Spleen (tissue), 11 donors: ENCODE results near the gene SMYD2. TPM values are rescaled to one million over a fixed set of nuclear protein-coding genes. Genes with fewer than 3 reads are reported as not detected.

ENCODE experiments used
- DNase-seq: peaks from one replicate; pipeline ENCODE4 v3.0.0-alpha.2; 2020
- H3K27ac ChIP-seq, 8 donors: fragments of 200-600 bp; sonication (generic) in 7 of 8; 1 replicate in 4 of 8; 2 replicates in 4 of 8; pipeline versions ENCODE4 v1.5.0 to v1.8.0; 2016 to 2021; ENCODE audit warnings: inconsistent platforms in 4 of 8, mild to moderate bottlenecking in 4 of 8, moderate library complexity in 1 of 8
- H3K27me3 ChIP-seq, 7 donors: fragments of 200-600 bp; sonication (generic) in 6 of 7; replicated peaks in 1 of 7; 1 replicate in 4 of 7; 2 replicates in 3 of 7; pipeline versions ENCODE4 v1.5.0 to v1.8.0; 2016 to 2021; ENCODE audit warnings: inconsistent platforms in 3 of 7, mild to moderate bottlenecking in 1 of 7
- H3K36me3 ChIP-seq, 6 donors: fragments of 200-600 bp; sonication (generic) in 5 of 6; 1 replicate in 4 of 6; 2 replicates in 2 of 6; pipeline versions ENCODE4 v1.5.0 to v1.8.0; 2016 to 2021; ENCODE audit warnings: inconsistent platforms in 2 of 6
- H3K4me1 ChIP-seq, 6 donors: fragments of 200-600 bp; sonication (generic) in 5 of 6; 1 replicate in 3 of 6; 2 replicates in 3 of 6; pipeline versions ENCODE4 v1.5.0 to v1.8.0; 2016 to 2021; ENCODE audit warnings: inconsistent platforms in 3 of 6
- H3K4me3 ChIP-seq, 8 donors: fragments of 200-600 bp; sonication (generic) in 7 of 8; 1 replicate in 4 of 8; 2 replicates in 4 of 8; pipeline versions ENCODE4 v1.5.0 to v1.8.0; 2016 to 2021; ENCODE audit warnings: inconsistent platforms in 4 of 8, mild to moderate bottlenecking in 4 of 8, moderate library complexity in 2 of 8
- H3K9me3 ChIP-seq, 8 donors: fragments of 200-600 bp; sonication (generic) in 7 of 8; 1 replicate in 4 of 8; 2 replicates in 4 of 8; pipeline versions ENCODE4 v1.5.0 to v1.8.0; 2016 to 2021; ENCODE audit warnings: inconsistent platforms in 4 of 8
- CTCF ChIP-seq, 11 experiments: fragments of 200-600 bp in 7 of 11; fragments of 450-650 bp in 4 of 11; sonication (generic) in 4 of 11; IDR thresholded peaks in 8 of 11; conservative IDR thresholded peaks in 3 of 11; 1 replicate in 7 of 11; 2 replicates in 4 of 11; pipeline versions ENCODE4 v1.4.0 to v1.8.0; 2016 to 2021; ENCODE audit warnings: antibody characterized with exemption in 11 of 11, inconsistent platforms in 4 of 11, mild to moderate bottlenecking in 1 of 11
- POLR2A ChIP-seq, 3 donors: fragments of 450-650 bp; IDR thresholded peaks; one replicate each; pipeline ENCODE4 v1.5.1; 2017; ENCODE audit warnings: antibody characterized with exemption in 3 of 3, mild to moderate bottlenecking in 1 of 3
- POLR2AphosphoS5 ChIP-seq, 3 donors: sonication (generic); formaldehyde crosslinking; IDR thresholded peaks; one replicate each; pipeline ENCODE4 v1.5.1; 2017; ENCODE audit warnings: antibody characterized with exemption in 3 of 3
- WGBS, 5 donors: extraction: QIAGEN DNeasy Blood & Tissue Kit in 3 of 5; methylation state at CpG; one replicate each; pipeline versions ENCODE4 v1.1.5 to v1.1.7; 2013 to 2018; 5-methylcytosine and 5-hydroxymethylcytosine counted together
- intact Hi-C: fragments of 100-400 bp; cut with DNase I; formaldehyde crosslinking; loops from one replicate; pipeline ENCODE4 v1.15.0; 2023; ENCODE audit warnings: low total_unique reads
- polyA plus RNA-seq, 3 donors: library from polyadenylated mRNA; stranded (reverse); fragments of 200-250 nt; gene quantifications; one replicate each; pipeline ENCODE4 v1.2.1, GENCODE V29; 2013
- total RNA-seq, 7 donors: library from RNA; depleted of rRNA in 3 of 7; stranded (reverse); fragments of >200 nt in 3 of 7; fragmentation: NEBNext Ultra II Directional in 4 of 7; extraction: Animal tissue kit (Norgen Biotek cat#: 25700) in 4 of 7; gene quantifications; one replicate each; pipeline versions ENCODE4 v1.1.0 to v1.2.1, GENCODE V29; 2016 to 2021
- donor health status: healthy with polysubstance abuse.
- donor health status: DM: no; HTN: no; CAD: no; lungs with moderate emphysema.
- donor health status: DM: no; HTN: no; CAD: no.
- donor health status: Bipolar disorder and iron deficiency.
- donor health status: healthy.
- donor health status: DM: no; HTN: no; CAD: no.
- donor health status: DM: yes; HTN: yes; CAD: no.

The SMYD2 gene
- total and polyA plus RNA-seq, 10 donors = 23.5 to 39.7 (median 32.1) TPM

- no peak for DNase-seq
- Histone ChIP-seq H3K4me3 (no peak overlapping the region), H3K36me3 (peaks cover 0 to 14% (median 0%) of the 10 kb centered on the region in 6 donors), H3K27ac (peak overlapping the region in 7 of 8 donors; percentile 3 to 71 (median 48)), H3K9me3 (no peaks in the 10 kb centered on the region), H3K4me1 (peaks cover 0 to 11% (median 3%) of the 10 kb centered on the region in 6 donors), H3K27me3 (no peaks in the 10 kb centered on the region)
- WGBS, 5 donors = 47 to 72% (median 60%) methylated on average over 2 of the region's 2 CpGs
- TF ChIP-seq POLR2A (IDR thresholded peaks at IDR 0.05) = no peak
- TF ChIP-seq POLR2AphosphoS5 (IDR thresholded peaks at IDR 0.05) = peak in 1 of 3 donors; percentile 31
- no peak for TF ChIP-seq CTCF (IDR thresholded peaks at IDR 0.05 in 8 of 11, conservative IDR thresholded peaks at IDR 0.05 in 3 of 11)
- intact Hi-C loops = no loop called here
Measured at GRCh38 chr1:214351551-214352277, 70.8 kb downstream of the SMYD2 start.

- H3K36me3 ChIP-seq = peaks cover 0 to 18% (median 0%) of the 10 kb centered on the region in 6 donors
- H3K4me1 ChIP-seq = peaks cover 0 to 11% (median 3%) of the 10 kb centered on the region in 6 donors
- no peak for DNase-seq
- intact Hi-C loops = no loop called here
- no peaks in the 10 kb centered on the region for H3K9me3 ChIP-seq
- peak overlapping the region in 3 of 8 donors; percentile 48 to 71 (median 65) for H3K27ac ChIP-seq
- H3K4me3 ChIP-seq = no peak overlapping the region
- H3K27me3 ChIP-seq = no peaks in the 10 kb centered on the region
- no peak for TF ChIP-seq POLR2A (IDR thresholded peaks at IDR 0.05)
- TF ChIP-seq POLR2AphosphoS5 (IDR thresholded peaks at IDR 0.05) = no peak
- no peak for TF ChIP-seq CTCF (IDR thresholded peaks at IDR 0.05 in 8 of 11, conservative IDR thresholded peaks at IDR 0.05 in 3 of 11)
- 92 to 95% (median 93%) methylated on average over 4 of the region's 4 CpGs for WGBS, 5 donors
Measured at GRCh38 chr1:214352838-214353237, 71.9 kb downstream of the SMYD2 start.

GRCh38 chr1:214354440-214355148 is 73.6 kb downstream of the SMYD2 start:
- Histone ChIP-seq H3K4me1 (peaks cover 0 to 11% (median 3%) of the 10 kb centered on the region in 6 donors), H3K9me3 (no peaks in the 10 kb centered on the region), H3K27ac (no peak overlapping the region), H3K36me3 (peaks cover 0 to 18% (median 0%) of the 10 kb centered on the region in 6 donors), H3K4me3 (no peak overlapping the region), H3K27me3 (no peaks in the 10 kb centered on the region)
- 64 to 77% (median 75%) methylated on average over 4 of the region's 4 CpGs for WGBS, 5 donors
- DNase-seq = no peak
- intact Hi-C loops = no loop called here
- no peak for TF ChIP-seq CTCF (IDR thresholded peaks at IDR 0.05 in 8 of 11, conservative IDR thresholded peaks at IDR 0.05 in 3 of 11)
- no peak for TF ChIP-seq POLR2A (IDR thresholded peaks at IDR 0.05)
- no peak for TF ChIP-seq POLR2AphosphoS5 (IDR thresholded peaks at IDR 0.05)

- no peaks in the 10 kb centered on the region for H3K9me3 ChIP-seq
- H3K27me3 ChIP-seq = peaks cover 0 to 7% (median 0%) of the 10 kb centered on the region in 7 donors
- peaks cover 0 to 28% (median 0%) of the 10 kb centered on the region in 6 donors for H3K36me3 ChIP-seq
- intact Hi-C loops = no loop called here
- DNase-seq = no peak
- no peaks in the 10 kb centered on the region for H3K4me1 ChIP-seq
- TF ChIP-seq CTCF (IDR thresholded peaks at IDR 0.05 in 8 of 11, conservative IDR thresholded peaks at IDR 0.05 in 3 of 11) (no peak), POLR2A (IDR thresholded peaks at IDR 0.05) (no peak), POLR2AphosphoS5 (IDR thresholded peaks at IDR 0.05) (no peak)
- WGBS, 5 donors = 89 to 95% (median 91%) methylated on average over 5 of the region's 5 CpGs
- no peak overlapping the region for H3K4me3 ChIP-seq
- H3K27ac ChIP-seq = no peak overlapping the region
Measured at GRCh38 chr1:214360116-214360515, 79.2 kb downstream of the SMYD2 start.
